Glomerular visceral epithelial cell (primary cell): ENCODE results near the gene IQSEC1.

ENCODE experiments used
- DNase-seq: peaks from one replicate; pipeline ENCODE4 v3.0.0-alpha.2; 2016; ENCODE audit errors: extremely low spot score

The IQSEC1 gene

DNA sequence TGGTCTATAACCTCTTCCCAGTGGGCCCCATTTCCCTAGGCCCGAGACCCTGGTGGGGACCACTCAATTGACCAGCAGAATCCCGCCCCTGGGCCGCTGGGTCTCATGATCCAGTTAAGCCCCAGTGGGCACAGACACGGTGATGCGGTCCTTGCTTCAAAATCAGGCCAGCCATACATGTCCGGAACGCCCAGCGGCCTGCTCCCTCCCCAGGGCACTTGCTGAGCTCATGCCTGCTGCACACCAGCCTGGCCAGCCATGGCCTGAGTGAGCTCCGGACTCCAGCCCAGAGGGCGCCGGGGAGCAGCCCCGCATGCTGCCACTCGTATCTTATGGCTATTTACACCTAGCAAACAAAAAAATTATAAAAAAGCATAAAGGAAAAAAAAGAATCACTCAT lies 34.4 kb upstream of the IQSEC1 start:
- DNase-seq, result no peak

GRCh38 chr3:13106308-13107001 lies 33.2 kb upstream of the IQSEC1 start:
- DNase-seq, result no peak

DNA sequence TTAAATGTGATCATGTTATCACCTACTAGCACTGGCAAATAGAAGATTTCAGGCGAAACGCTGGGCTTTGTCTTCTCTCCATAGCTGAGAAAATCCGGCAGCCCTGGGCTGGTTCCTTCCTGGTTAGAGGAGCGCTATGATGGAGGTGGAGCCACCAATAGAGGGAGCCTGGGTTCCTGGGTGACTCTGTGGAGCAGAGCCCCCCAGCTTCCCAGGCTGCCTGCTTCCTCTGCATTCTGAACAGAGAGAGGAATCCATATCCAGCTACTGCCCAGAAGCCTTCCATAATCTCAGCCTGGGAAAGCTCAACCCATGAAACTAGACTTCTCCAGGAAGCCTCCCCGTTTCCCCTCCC lies 32.6 kb upstream of the IQSEC1 start:
- no peak for DNase-seq

GRCh38 chr3:13105181-13105895 lies 32.1 kb upstream of the IQSEC1 start:
- DNase-seq, result no peak

GRCh38 chr3:13104511-13104910 lies 31.3 kb upstream of the IQSEC1 start:
- no peak for DNase-seq

DNA sequence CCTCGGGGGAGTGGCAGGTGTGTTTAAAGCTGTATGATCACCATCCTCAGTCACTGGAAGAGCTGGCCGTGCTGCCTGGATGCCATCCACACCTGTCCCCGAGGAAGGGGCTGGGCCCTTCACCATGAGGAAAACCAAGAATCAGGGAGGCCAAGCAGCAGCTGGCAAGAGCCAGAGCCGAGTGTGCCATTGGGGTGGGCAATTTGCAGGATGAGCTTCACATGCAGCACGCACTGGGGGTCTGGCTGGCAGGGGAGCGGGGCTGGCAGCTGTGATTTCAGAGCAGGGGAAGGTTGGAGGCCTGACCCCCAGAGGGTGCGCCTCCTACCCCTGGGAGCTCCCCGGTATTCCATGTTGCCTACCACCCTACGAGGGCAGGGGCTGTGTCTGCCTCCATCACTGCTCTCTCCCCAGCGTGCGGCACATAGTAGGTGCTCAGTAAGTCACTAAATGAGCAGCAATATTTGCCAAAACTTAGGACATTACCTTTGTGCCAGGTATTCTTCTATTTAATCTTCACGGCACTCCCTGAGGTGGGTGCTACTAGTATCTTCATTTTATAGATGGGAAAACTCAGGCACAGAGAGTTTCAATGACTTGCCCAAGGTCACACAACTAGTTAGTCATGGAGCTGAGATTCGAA lies 30.3 kb upstream of the IQSEC1 start:
- no peak for DNase-seq

DNA sequence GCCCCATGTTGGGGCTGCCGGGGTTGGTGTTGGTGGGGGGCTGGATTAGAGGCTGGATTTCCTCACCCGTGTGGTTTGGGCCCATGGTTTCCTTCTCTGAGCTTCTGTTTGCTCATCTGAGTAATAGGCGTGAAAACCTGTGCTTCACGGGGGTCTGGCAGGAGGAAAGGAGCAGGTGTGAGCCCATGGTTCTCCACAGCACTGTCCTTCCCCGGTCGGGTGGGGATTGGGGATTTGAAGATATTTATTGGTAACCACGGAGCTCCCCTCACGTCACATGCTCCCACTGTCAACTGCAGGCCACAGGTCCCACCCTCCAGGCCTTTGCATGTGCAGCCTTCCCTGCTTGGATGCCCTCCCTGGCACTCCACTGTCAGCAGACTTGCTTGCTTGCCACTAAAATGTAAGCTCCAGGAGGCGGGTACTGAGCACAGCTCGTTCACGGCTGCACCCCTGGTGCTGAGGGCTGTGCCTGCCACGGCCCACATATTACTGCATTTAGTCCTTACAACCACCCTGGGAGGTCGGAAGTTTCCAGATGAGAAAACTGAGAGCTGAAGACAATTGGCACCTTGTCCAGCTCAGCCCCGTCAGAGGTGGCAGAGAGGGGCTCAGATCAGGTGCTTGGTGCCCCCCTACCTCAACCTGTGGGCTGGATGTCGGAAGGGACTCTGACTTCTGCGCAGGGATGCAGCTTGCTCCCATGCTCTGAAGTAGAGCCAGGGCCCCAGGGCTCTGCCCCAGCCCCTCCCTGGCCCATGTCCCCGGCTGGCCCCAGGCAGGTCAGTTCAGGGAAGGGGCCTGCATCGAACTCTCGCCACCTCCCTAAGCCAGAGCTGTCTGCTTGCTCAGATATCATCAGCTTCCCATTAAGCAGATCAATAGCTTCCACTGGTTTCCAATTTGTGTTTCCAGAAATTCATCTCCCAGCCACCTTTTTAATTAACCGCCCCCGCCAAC lies 29.4 kb upstream of the IQSEC1 start:
- no peak for DNase-seq

DNA sequence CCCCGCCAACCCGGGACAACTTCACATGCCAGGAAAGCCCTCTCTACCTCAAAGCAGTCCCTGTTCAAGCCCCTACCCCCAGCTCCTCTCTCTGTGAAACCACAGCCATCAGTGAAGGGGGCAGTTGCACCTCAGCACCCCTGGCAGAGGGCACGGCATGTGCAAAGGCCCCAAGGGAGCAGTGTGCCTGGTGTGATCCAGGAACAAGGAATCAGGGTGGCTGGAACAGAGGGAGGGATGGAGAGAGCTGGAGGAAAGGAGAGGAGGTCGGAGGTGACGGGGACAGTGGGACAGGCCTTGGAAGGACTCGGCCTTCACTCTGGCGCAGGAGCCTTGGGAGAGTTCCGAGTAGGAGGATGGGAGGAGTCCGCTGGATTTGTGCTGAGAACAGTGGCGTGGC lies 26.5 kb upstream of the IQSEC1 start:
- no peak for DNase-seq

DNA sequence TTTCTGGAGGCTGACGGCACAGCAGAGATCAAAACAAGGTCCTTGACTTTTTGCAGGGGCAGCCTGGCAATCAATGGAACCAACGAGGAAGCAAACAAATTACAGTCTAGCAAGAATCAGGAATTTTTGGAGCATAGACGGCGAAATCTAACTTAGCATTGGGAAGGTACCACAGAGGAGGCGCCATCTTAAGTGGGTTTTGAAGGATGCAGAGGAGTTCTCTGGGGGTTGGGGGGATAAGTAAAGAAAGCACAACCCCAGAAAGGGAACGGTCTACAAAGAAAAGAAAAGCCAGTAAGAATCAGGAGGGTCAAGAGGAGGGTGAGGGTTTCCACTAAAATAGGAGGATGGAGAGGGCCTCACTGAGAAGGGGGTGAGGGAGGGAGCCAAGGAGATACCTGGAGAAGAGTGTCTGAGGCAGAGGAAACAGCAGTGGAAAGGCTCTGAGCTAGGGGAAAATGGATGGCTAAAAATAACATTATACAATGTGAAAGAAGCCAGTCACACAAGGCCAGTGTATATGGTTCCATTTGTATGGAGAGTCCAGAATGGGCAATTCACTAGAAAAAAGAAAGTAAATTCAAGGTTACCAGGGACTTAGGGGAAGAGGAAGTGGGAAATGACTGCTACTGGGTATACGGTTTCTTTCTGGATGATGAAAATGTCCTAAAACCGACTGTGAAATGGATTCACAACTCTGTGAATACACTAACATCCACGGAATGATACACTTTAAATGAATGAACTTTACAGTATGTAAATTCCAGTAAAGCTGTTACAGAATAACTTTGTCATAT lies 25.2 kb upstream of the IQSEC1 start:
- DNase-seq, result no peak

DNA sequence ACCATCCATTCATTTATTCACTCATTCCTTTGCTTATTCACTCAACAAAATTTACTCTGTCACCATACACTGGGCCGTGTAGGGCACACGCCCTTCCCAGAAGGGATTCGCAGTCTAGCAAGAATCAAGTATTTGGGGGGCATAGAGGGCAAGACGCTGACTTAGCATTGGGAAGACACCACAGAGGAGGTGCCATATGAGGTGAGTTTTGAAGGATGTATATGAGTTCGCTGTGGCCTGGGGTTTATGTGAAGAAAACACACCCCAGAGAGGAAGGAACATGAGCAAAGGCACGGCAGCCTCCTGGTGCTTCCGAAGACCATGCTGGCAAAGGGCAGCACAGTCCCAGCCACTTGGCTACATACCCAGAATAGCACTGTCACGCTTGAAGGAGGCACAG lies 23.1 kb upstream of the IQSEC1 start:
- no peak for DNase-seq

DNA sequence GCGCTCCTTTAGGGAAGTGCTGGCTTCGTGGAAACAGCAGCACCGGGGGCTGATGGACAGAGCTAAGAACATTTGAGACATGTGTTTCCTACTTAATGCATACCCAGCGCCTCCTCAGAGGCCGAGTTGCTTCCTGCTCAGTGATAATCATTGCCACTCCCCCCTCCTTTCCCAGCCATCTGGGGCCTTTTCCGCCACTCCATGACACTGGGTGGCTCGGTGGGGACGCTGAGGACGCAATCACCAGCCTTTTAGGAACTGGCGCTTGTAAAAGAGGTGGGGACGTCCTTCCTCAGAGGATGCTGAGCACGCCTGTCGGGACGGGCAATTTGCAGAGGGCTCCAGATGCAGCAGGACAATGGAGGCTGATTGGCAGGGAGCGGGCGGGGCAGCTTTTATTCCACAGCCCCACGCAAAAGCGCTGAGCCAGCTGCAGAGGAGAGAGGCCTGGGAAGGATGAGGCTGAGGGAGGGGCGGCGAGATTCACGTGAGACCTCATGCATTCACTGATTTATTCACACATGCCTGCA lies 22.2 kb upstream of the IQSEC1 start:
- DNase-seq, result no peak

- no peak for DNase-seq
Observed at GRCh38 chr3:13093687-13094086, 20.5 kb upstream of the IQSEC1 start.

DNA sequence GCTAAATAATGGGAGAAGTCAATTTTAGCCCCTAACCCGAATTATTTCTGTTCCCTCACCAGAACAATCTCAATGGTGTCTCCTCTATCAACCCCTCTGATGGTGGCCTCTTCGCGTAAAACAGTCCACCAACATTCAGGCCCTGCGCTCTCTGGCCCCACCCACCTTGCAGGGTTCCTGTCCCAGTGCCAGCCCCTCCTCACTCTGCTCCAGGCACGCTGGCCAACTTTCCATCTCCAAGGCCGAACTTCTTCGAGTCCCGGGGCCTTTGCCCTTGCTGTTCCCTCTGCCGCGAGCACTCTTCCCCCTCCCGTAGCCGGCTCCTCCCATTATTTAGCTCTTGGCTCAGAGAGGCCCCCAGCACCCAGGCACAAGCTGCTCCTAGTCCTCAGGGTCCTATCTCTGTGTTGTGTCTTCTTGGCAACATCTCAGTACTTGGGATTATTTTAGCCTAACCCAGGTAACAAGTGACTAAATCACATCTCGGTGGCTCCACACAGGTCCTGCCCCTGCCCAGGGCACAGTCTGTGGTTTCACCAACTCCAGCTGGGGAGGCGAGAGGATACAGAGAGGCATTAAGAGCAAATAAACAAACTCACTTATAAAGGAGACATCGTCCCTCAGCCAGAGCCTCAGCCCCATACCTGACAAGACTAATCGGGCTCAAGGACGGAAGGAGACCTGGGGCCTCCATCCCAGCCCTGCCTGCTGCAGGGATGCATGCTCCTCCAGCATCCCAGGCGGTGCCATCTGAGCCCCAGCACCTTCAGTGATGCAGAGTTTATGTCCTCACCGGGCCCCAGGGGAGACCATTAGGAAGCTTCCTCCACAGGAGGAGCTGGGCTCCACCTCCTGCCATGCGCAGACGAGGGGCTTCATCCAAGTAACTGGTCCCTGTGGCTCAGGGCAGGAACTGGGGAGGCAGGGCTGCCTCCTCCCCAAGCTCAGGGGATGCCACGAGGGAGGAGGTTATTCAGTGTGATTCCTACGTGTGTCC lies 19.7 kb upstream of the IQSEC1 start:
- DNase-seq, result no peak

- DNase-seq, result peak; percentile 68
Observed at GRCh38 chr3:13091898-13092611, 18.8 kb upstream of the IQSEC1 start.

DNA sequence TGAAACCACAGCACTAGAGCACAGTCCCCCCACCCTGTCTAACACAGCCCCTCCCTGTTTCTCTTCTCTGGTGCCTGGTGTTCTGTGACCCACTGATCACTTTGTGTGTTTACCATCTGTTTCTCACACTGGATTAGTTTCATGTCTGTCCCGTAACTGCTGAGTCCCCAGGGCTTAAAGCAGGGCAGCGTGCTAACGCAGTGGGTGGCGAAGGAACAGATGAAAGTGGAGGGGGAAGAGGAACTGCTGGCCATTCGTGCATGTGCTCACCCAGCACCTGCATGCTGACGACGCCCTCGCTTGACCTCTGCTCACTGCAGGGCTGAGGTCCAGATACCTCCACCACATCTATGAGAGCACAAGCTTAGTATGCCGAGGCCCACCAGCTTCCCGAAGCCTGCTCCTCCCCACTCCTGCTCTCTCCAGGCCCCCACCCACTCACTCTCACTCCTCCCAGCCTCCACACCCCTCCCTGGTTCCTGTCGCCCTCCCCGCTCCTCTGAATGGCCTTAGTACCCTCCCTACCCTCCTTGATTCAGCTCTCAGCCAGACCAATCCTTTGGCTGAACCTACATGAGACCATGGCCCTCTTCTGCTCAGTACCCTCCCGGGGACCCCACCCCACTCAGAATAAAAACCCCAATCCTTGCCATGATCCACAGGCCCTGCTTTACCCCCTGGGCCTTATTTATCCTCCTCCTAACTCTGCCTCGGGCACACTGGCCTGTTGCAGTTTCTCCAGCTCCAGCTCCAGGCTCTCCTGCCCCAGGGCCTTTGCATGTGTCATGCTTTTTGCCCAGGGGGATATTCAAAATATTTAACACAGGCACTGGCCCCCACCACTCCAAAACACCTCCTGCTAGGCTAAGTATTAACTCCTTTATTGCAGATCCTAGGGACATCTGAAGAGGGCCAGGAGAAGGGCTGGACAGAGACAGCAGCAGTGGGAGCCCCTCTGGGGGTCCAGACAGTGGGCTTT lies 15.1 kb upstream of the IQSEC1 start:
- DNase-seq, result no peak

DNA sequence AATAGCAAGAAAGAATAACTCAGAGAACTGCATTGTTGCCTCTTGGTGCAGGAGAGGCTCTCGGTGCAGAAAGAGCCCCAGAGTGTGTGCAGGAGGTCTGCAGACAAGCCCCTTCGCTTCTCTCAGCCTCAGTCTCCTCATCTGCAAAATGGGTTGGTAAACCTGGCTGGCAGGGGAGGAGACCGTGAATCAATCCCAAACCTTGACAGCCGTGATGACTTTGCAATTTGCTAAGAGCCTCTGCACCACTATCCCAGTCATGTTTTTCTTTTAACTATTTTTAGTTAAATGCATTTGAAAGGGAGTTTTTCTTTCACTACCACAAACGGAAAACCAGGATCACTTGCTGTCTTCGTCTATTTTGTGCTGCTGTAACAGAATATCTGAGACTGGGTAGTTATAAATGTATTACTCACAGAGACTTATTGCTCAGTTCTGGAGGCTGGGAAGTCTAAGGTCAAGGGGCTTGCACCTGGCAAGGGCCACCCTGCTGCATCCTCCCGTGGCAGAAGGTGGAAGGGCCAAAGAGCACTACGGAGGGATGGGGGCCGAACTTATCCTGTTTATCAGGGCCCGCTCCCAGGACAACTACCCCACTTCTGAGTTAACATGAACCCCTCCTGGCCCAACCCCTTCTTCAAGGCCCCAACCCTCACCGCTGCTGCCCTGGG lies 14.2 kb upstream of the IQSEC1 start:
- DNase-seq, result no peak

GRCh38 chr3:13086531-13086981 lies 13.3 kb upstream of the IQSEC1 start:
- DNase-seq, result no peak
